ENCODE measurements around the gene LRP1. TPM values are rescaled to one million over a fixed set of nuclear protein-coding genes. Genes with fewer than 3 reads are reported as not detected.

Gene LRP1
- total RNA-seq, 1 donor from 2014 or later, result 24.5 TPM

- Histone ChIP-seq H3K27me3 (ENCODE audit: control insufficient read depth, insufficient read depth, low read length) (no peaks in the 10 kb centered on the region), H3K36me3 (ENCODE audit: control insufficient read depth, insufficient read depth, low read length) (peaks cover 37% of the 10 kb centered on the region), H3K4me3 (ENCODE audit: low read depth, low read length) (no peak overlapping the region)
- no peak for TF ChIP-seq CTCF (IDR thresholded peaks at IDR 0.05; ENCODE audit: insufficient read depth, low read length, severe bottlenecking)
- FAIRE-seq (peak; percentile 62), DNase-seq (ENCODE audit: low read depth) (no peak)
Observed at GRCh38 chr12:57139796-57140649, 11.7 kb downstream of the LRP1 start.

- no peak for DNase-seq (ENCODE audit: low read depth)
- H3K36me3 ChIP-seq (ENCODE audit: control insufficient read depth, insufficient read depth, low read length), result peaks cover 40% of the 10 kb centered on the region
- no peak for FAIRE-seq
- TF ChIP-seq CTCF (IDR thresholded peaks at IDR 0.05; ENCODE audit: insufficient read depth, low read length, severe bottlenecking), result no peak
- H3K27me3 ChIP-seq (ENCODE audit: control insufficient read depth, insufficient read depth, low read length), result no peaks in the 10 kb centered on the region
- no peak overlapping the region for H3K4me3 ChIP-seq (ENCODE audit: low read depth, low read length)
Observed at GRCh38 chr12:57141249-57141648, 13.0 kb downstream of the LRP1 start.

- DNase-seq (ENCODE audit: low read depth), result no peak
- no peak for TF ChIP-seq CTCF (IDR thresholded peaks at IDR 0.05; ENCODE audit: insufficient read depth, low read length, severe bottlenecking)
- no peaks in the 10 kb centered on the region for H3K27me3 ChIP-seq (ENCODE audit: control insufficient read depth, insufficient read depth, low read length)
- peak; percentile 52 for FAIRE-seq
- H3K36me3 ChIP-seq (ENCODE audit: control insufficient read depth, insufficient read depth, low read length), result peaks cover 40% of the 10 kb centered on the region
- H3K4me3 ChIP-seq (ENCODE audit: low read depth, low read length), result no peak overlapping the region
Observed at GRCh38 chr12:57142121-57142520, 13.8 kb downstream of the LRP1 start.

- no peak for TF ChIP-seq CTCF (IDR thresholded peaks at IDR 0.05; ENCODE audit: insufficient read depth, low read length, severe bottlenecking)
- no peaks in the 10 kb centered on the region for H3K27me3 ChIP-seq (ENCODE audit: control insufficient read depth, insufficient read depth, low read length)
- no peak overlapping the region for H3K4me3 ChIP-seq (ENCODE audit: low read depth, low read length)
- peaks cover 40% of the 10 kb centered on the region for H3K36me3 ChIP-seq (ENCODE audit: control insufficient read depth, insufficient read depth, low read length)
- FAIRE-seq, result no peak
- DNase-seq (ENCODE audit: low read depth), result no peak
Observed at GRCh38 chr12:57142727-57143126, 14.4 kb downstream of the LRP1 start.

GRCh38 chr12:57143454-57143853 lies 15.2 kb downstream of the LRP1 start:
- Histone ChIP-seq H3K36me3 (ENCODE audit: control insufficient read depth, insufficient read depth, low read length) (peaks cover 39% of the 10 kb centered on the region), H3K27me3 (ENCODE audit: control insufficient read depth, insufficient read depth, low read length) (no peaks in the 10 kb centered on the region), H3K4me3 (ENCODE audit: low read depth, low read length) (no peak overlapping the region)
- no peak for DNase-seq (ENCODE audit: low read depth)
- FAIRE-seq, result no peak
- TF ChIP-seq CTCF (IDR thresholded peaks at IDR 0.05; ENCODE audit: insufficient read depth, low read length, severe bottlenecking), result no peak

All from bronchial epithelial cell (primary cell).